HEK293T (cell line): ENCODE data around the gene RUVBL1.

ENCODE experiments used
- BHLHE40 ChIP-seq: fragments of 450-650 bp; IDR thresholded peaks from 2 replicates; pipeline ENCODE4 v1.6.1; 2016; ENCODE audit warnings: mild to moderate bottlenecking, moderate library complexity, borderline replicate concordance
- FOXM1 ChIP-seq: fragments of 450-650 bp; IDR thresholded peaks from 2 replicates; pipeline ENCODE4 v1.6.1; 2017; ENCODE audit warnings: mild to moderate bottlenecking, borderline replicate concordance
- HDGF ChIP-seq: fragments of 450-650 bp; IDR thresholded peaks from 2 replicates; pipeline ENCODE4 v1.6.1; 2017; ENCODE audit warnings: antibody characterized with exemption, borderline replicate concordance
- TARDBP ChIP-seq: fragments of 450-650 bp; IDR thresholded peaks from 2 replicates; pipeline ENCODE4 v1.6.1; 2016
- TF ChIP-seq, protein P1 (sequence below): fragments of 450-650 bp; IDR thresholded peaks from 2 replicates; pipeline ENCODE4 v1.6.1; 2016

DNA sequence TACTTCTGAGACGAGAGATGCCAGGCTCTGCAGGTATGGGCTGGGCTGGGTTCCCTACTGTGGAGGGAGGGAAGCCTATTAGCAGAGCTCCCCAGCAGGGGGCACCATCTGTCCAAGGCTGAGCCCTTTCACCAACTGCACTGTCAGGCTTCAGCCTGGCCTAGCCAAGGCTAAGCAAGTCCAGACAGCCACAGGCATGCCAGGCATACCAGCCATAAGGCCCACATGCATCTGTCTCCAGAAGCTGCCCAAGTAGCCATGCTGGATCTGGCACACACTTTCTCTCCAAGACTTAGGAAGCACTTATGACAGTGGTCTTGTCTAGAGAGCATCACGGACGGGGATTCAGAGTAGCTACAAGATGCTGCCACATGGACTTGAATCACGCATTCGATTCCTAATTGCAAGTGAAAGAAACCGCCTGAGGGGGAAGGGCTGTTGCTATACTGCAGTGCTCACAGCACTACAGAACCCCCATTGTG lies 28.3 kb downstream of the RUVBL1 start:
- TF ChIP-seq TARDBP (no peak), BHLHE40 (no peak), FOXM1 (no peak), HDGF (no peak)
- TF ChIP-seq, protein P1, sequence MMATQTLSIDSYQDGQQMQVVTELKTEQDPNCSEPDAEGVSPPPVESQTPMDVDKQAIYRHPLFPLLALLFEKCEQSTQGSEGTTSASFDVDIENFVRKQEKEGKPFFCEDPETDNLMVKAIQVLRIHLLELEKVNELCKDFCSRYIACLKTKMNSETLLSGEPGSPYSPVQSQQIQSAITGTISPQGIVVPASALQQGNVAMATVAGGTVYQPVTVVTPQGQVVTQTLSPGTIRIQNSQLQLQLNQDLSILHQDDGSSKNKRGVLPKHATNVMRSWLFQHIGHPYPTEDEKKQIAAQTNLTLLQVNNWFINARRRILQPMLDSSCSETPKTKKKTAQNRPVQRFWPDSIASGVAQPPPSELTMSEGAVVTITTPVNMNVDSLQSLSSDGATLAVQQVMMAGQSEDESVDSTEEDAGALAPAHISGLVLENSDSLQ: no peak
